Naive thymus-derived CD8-positive, alpha-beta T cell (primary cell): ENCODE results near the gene DNAJB8. TPM values are rescaled to one million over a fixed set of nuclear protein-coding genes. Genes with fewer than 3 reads are reported as not detected.

Source experiments
- ATAC-seq, 2 donors: fragments of 150-1000 bp; cut with Tn5 transposase in 1 of 2; sonication (Bioruptor Pico), chemical (Tn5 transposase) in 1 of 2; 1 replicate in 1 of 2; 2 replicates in 1 of 2; pipeline ENCODE4 v1.10.0; 2021; ENCODE audit warnings: mild to moderate bottlenecking in 2 of 2, moderate library complexity in 2 of 2
- POLR2A ChIA-PET: fragments of 350-600 bp; sonication (Branson Sonifier 250); formaldehyde crosslinking; loops from one replicate; lab custom pipeline; 2021; ENCODE audit warnings: antibody characterized with exemption; lab: Charles Lee
- DNase-seq, 10 donors: peaks; one replicate each; pipeline versions ENCODE4 v3.0.0 to v3.0.0-alpha.2; 2020 to 2022
- H3K27ac Mint-ChIP-seq, 10 donors: one replicate each; pipeline ENCODE4 v1.8.0; 2020 to 2022; ENCODE audit warnings: mild to moderate bottlenecking in 10 of 10, mixed read lengths in 10 of 10, moderate library complexity in 4 of 10, inconsistent platforms in 1 of 10
- H3K27me3 Mint-ChIP-seq, 5 donors: one replicate each; pipeline ENCODE4 v1.8.0; 2021 to 2022; ENCODE audit warnings: mixed read lengths in 5 of 5
- H3K36me3 Mint-ChIP-seq, 3 donors: one replicate each; pipeline ENCODE4 v1.8.0; 2020 to 2022; ENCODE audit warnings: mixed read lengths in 3 of 3, mild to moderate bottlenecking in 2 of 3, inconsistent platforms in 1 of 3
- H3K4me1 Mint-ChIP-seq, 4 donors: one replicate each; pipeline ENCODE4 v1.8.0; 2021 to 2022; ENCODE audit warnings: mixed read lengths in 4 of 4
- H3K4me3 Mint-ChIP-seq, 10 donors: one replicate each; pipeline ENCODE4 v1.8.0; 2020 to 2022; ENCODE audit warnings: mild to moderate bottlenecking in 10 of 10, mixed read lengths in 10 of 10, moderate library complexity in 6 of 10, inconsistent platforms in 1 of 10
- H3K9me3 Mint-ChIP-seq, 9 donors: one replicate each; pipeline ENCODE4 v1.8.0; 2020 to 2022; ENCODE audit warnings: mixed read lengths in 9 of 9, mild to moderate bottlenecking in 3 of 9, inconsistent platforms in 1 of 9, moderate library complexity in 1 of 9
- polyA plus RNA-seq, 3 donors: library from polyadenylated mRNA; unstranded; fragments of 300-500 nt; fragmentation: Illumina TruSeq; gene quantifications; one replicate each; pipeline ENCODE4 v1.2.3, GENCODE V29; 2021
- total RNA-seq, 8 experiments: library from RNA in 2 of 8; stranded (reverse) in 2 of 8; gene quantifications; one replicate each; pipeline ENCODE4 v1.2.3 and lab custom pipeline; 2021 to 2026

DNAJB8 gene
- total and polyA plus RNA-seq, 5 experiments from 2014 or later, result not detected

GRCh38 chr3:128443771-128444170, 22.9 kb downstream of the DNAJB8 start:
- H3K27me3 Mint-ChIP-seq, result peaks cover 4 to 16% (median 12%) of the 10 kb centered on the region in 5 donors
- DNase-seq (no peak), ATAC-seq (no peak)
- peaks cover 14 to 21% (median 19%) of the 10 kb centered on the region in 4 donors for H3K4me1 Mint-ChIP-seq
- H3K4me3 Mint-ChIP-seq, result no peak overlapping the region
- POLR2A ChIA-PET, result no interaction called here
- H3K27ac Mint-ChIP-seq, result peak overlapping the region in 1 of 10 donors; percentile 61
- peaks cover 5 to 38% (median 17%) of the 10 kb centered on the region in 9 donors for H3K9me3 Mint-ChIP-seq
- H3K36me3 Mint-ChIP-seq, result peaks cover 0 to 11% (median 10%) of the 10 kb centered on the region in 3 donors

GRCh38 chr3:128442949-128443348, 23.7 kb downstream of the DNAJB8 start:
- Mint-ChIP-seq H3K4me1 (peaks cover 7 to 16% (median 12%) of the 10 kb centered on the region in 4 donors), H3K27me3 (peaks cover 4 to 20% (median 12%) of the 10 kb centered on the region in 5 donors), H3K9me3 (peaks cover 0 to 29% (median 11%) of the 10 kb centered on the region in 9 donors), H3K4me3 (no peak overlapping the region), H3K36me3 (peaks cover 0 to 6% (median 4%) of the 10 kb centered on the region in 3 donors), H3K27ac (peak overlapping the region in 1 of 10 donors; percentile 3)
- ATAC-seq (no peak), DNase-seq (no peak)
- POLR2A ChIA-PET, result no interaction called here

DNA sequence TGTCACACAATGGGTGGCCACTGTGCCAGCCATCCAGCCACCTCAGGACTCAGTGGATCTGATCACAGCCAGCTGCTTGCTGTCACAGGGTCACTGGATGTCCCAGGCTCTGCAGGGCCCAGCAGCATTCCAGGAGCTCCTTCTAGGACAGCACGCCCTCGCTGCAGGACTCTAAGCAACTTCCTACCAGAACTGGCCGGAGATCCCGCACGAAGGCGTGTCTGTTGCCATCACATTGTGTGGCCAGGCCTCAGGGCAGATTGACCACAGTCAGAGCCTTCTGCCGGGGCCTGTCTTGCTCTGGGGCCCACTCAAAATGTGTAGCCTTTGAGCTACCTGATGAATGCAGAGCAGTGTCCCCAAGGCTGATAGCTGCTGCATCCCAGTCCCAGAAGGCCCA, 24.6 kb downstream of the DNAJB8 start:
- Mint-ChIP-seq H3K27me3 (peaks cover 5 to 23% (median 12%) of the 10 kb centered on the region in 5 donors), H3K4me1 (peaks cover 2 to 13% (median 3%) of the 10 kb centered on the region in 4 donors), H3K9me3 (peaks cover 0 to 24% (median 9%) of the 10 kb centered on the region in 9 donors), H3K36me3 (peaks cover 0 to 3% (median 0%) of the 10 kb centered on the region in 3 donors), H3K27ac (no peak overlapping the region), H3K4me3 (no peak overlapping the region)
- ATAC-seq (no peak), DNase-seq (no peak)
- POLR2A ChIA-PET, result no interaction called here

DNA sequence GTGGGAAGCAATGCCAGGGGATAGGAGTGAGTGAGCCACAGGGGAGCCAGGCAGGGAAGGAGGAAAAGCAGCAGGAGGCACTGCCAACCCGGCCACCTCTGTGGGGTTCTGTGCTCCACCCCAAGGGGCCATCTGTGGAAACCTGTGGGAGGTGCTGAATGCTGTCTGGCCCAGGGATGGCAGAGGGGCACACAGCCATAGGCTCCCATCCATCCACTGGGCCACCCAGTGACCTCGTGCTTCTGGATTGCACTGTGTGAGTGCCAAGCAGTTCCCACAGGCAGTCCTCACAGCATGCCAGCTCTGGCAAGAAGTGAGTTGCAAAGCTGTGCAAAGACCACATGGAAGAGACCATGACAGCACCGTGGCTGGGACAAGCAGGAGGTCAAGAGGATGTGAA, 27.5 kb downstream of the DNAJB8 start:
- Mint-ChIP-seq H3K4me3 (no peak overlapping the region), H3K4me1 (peaks cover 0 to 3% (median 0%) of the 10 kb centered on the region in 4 donors), H3K27ac (no peak overlapping the region), H3K36me3 (peaks cover 0 to 2% (median 0%) of the 10 kb centered on the region in 3 donors), H3K9me3 (peaks cover 0 to 3% (median 0%) of the 10 kb centered on the region in 9 donors), H3K27me3 (peaks cover 17 to 40% (median 19%) of the 10 kb centered on the region in 5 donors)
- no peak for DNase-seq
- ATAC-seq, result no peak
- POLR2A ChIA-PET, result no interaction called here

DNA sequence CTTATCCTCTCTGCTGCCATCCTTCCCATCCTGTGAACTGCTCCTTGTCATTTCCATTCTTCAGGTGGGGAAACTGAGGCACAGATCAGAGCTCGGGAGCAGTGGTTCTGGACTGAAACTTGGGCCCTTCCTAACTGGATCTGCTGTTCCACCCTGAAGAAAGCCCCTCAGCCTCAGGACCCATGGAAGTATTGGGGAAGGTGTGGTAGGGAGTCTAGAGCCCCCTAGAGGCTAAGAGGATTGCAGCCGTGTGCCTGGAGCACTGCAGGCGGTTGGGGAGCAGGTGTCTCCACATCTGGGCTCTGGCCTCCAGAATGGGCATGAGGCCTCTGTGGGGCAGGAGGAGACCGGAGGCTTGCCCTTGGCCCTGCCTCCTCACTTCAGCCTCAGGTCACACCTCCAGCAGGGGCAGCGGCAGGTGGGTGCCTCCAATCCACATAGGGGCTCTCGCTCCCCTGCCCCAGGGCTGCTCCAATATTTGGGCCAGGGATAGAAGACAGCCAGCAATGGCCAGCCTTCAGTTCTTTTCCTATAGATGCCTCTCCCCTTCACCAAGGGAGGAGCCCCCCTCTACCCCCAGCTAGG, 28.1 kb downstream of the DNAJB8 start:
- POLR2A ChIA-PET, result no interaction called here
- ATAC-seq (no peak), DNase-seq (no peak)
- H3K4me1 Mint-ChIP-seq, result peaks cover 0 to under 1% (median 0%) of the 10 kb centered on the region in 4 donors
- peaks cover 17 to 40% (median 23%) of the 10 kb centered on the region in 5 donors for H3K27me3 Mint-ChIP-seq
- no peaks in the 10 kb centered on the region for H3K9me3 Mint-ChIP-seq
- peak overlapping the region in 1 of 10 donors; percentile 18 for H3K27ac Mint-ChIP-seq
- no peak overlapping the region for H3K4me3 Mint-ChIP-seq
- H3K36me3 Mint-ChIP-seq, result peaks cover 0 to 2% (median 0%) of the 10 kb centered on the region in 3 donors

- Mint-ChIP-seq H3K36me3 (peaks cover 0 to 5% (median 0%) of the 10 kb centered on the region in 3 donors), H3K4me1 (peaks cover 6 to 15% (median 10%) of the 10 kb centered on the region in 4 donors), H3K27ac (no peak overlapping the region), H3K9me3 (peaks cover 0 to 2% (median 0%) of the 10 kb centered on the region in 9 donors), H3K4me3 (no peak overlapping the region), H3K27me3 (peaks cover 30 to 47% (median 35%) of the 10 kb centered on the region in 5 donors)
- POLR2A ChIA-PET, result no interaction called here
- ATAC-seq (no peak), DNase-seq (no peak)
These were observed 30.5 kb downstream of the DNAJB8 start for GRCh38 chr3:128436214-128436613.

DNA sequence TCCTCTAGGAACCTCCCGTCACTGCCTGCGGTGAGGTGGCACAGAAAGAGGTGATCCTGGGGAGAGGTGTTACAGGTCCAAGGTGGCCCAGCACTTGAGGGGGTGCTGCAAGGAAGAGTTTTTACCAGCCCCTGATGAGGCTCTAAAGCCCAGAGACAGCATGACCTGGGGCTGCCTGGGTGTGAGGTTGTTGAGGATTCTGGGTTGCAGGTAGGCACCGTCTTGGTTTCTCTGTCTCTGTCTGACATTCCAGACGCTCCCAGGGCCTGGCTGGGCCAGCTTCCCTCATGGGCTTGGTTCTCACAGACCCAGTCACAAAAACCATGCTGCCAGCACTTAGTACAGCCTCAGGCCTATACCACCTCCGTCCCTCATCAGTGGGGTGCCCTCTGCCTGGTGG, 31.1 kb downstream of the DNAJB8 start:
- H3K36me3 Mint-ChIP-seq, result peaks cover 0 to 5% (median 0%) of the 10 kb centered on the region in 3 donors

GRCh38 chr3:128435058-128435457, 31.6 kb downstream of the DNAJB8 start:
- no peak for ATAC-seq
- Mint-ChIP-seq H3K36me3 (peaks cover 0 to 5% (median 0%) of the 10 kb centered on the region in 3 donors), H3K4me3 (no peak overlapping the region), H3K27me3 (peaks cover 36 to 57% (median 41%) of the 10 kb centered on the region in 5 donors), H3K27ac (no peak overlapping the region), H3K4me1 (peaks cover 6 to 15% (median 10%) of the 10 kb centered on the region in 4 donors), H3K9me3 (peaks cover 0 to 2% (median 0%) of the 10 kb centered on the region in 9 donors)
- POLR2A ChIA-PET, result no interaction called here
- no peak for DNase-seq

More for the DNA sequence above, 31.1 kb downstream of the DNAJB8 start:
- H3K4me3 Mint-ChIP-seq, result no peak overlapping the region
- peaks cover 6 to 15% (median 10%) of the 10 kb centered on the region in 4 donors for H3K4me1 Mint-ChIP-seq
- ATAC-seq (no peak), DNase-seq (no peak)
- no peak overlapping the region for H3K27ac Mint-ChIP-seq
- POLR2A ChIA-PET, result no interaction called here
- H3K27me3 Mint-ChIP-seq, result peaks cover 34 to 54% (median 40%) of the 10 kb centered on the region in 5 donors
- H3K9me3 Mint-ChIP-seq, result peaks cover 0 to 2% (median 0%) of the 10 kb centered on the region in 9 donors

GRCh38 chr3:128434524-128434923, 32.2 kb downstream of the DNAJB8 start:
- Mint-ChIP-seq H3K4me1 (peaks cover 6 to 15% (median 10%) of the 10 kb centered on the region in 4 donors), H3K27me3 (peaks cover 32 to 63% (median 42%) of the 10 kb centered on the region in 5 donors), H3K36me3 (peaks cover 0 to 5% (median 0%) of the 10 kb centered on the region in 3 donors), H3K4me3 (no peak overlapping the region), H3K9me3 (peaks cover 0 to 2% (median 0%) of the 10 kb centered on the region in 9 donors), H3K27ac (no peak overlapping the region)
- POLR2A ChIA-PET, result no interaction called here
- ATAC-seq (no peak), DNase-seq (no peak)

DNA sequence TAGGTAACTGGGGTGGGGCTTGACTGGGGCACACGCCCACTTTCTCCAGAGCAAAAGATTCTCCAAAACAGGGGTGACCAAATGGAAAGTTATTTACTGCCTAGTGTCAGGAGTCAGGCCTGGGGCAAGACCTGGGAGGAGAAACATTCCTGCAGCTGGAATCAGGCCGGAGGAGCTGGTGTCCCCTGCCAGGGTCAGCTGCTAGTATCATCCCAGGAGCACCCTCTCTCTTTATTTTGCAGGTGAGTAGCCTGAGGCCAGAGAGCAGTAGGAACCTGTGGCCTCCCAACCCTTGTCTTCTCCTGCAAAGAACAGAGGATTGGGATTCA, 32.9 kb downstream of the DNAJB8 start:
- DNase-seq (no peak), ATAC-seq (no peak)
- POLR2A ChIA-PET, result no interaction called here
- Mint-ChIP-seq H3K27me3 (peaks cover 31 to 61% (median 44%) of the 10 kb centered on the region in 5 donors), H3K4me1 (peaks cover 6 to 15% (median 10%) of the 10 kb centered on the region in 4 donors), H3K36me3 (peaks cover 0 to 5% (median 0%) of the 10 kb centered on the region in 3 donors), H3K27ac (no peak overlapping the region), H3K9me3 (peaks cover 0 to 2% (median 0%) of the 10 kb centered on the region in 9 donors), H3K4me3 (peak overlapping the region in 1 of 10 donors; percentile 54)

DNA sequence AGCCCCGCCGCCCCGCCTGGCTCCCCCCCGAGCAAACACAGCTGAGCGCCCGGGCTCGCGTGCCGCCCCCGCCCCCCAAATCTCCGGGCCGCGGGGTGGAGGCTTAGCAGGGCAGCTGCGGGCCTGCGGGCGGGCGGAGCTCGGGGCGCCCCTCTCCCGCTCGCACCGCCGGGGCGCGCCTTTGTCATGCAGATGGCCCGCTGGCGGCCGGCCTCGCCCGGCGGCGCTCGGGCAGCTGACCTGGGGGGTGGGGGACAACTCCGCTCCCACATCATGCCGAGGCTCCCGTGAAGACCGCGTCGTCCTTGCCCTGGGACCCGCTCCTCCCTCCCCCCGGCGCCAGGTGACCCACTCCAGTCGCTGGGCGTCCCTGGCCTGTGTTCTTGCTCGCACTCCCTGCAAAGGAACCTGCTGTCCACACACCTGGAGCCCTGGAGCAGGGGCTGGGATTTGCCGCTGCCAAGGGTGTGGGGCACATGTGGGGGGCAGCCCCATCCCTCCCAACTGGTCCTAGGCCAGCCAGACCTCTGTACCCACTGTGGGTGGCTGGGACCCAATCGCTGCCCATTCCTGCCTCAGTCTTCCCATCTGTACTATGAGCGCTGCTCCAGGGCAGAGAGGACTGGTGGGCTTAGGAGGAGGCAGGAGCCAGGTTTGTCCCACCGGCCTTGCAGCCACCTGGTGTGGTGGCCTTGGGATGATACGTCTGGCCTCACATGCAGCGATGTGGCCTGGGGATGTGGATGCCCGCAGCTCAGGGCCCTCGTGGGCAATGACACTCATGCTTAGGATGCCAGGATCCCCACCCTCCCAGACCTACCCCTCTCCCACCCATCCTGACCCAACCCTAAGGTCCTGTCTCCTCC, 33.5 kb downstream of the DNAJB8 start:
- no peak overlapping the region for H3K27ac Mint-ChIP-seq
- H3K9me3 Mint-ChIP-seq, result peaks cover 0 to 2% (median 0%) of the 10 kb centered on the region in 9 donors
- H3K27me3 Mint-ChIP-seq, result peaks cover 32 to 62% (median 48%) of the 10 kb centered on the region in 5 donors
- POLR2A ChIA-PET, result interaction anchor here (0.6 kb wide), 1 partner anchor 75 kb away, joined by 3 read pairs; no protein-coding TSS in a partner anchor
- peak overlapping the region in 3 of 10 donors; percentile 33 to 54 (median 38) for H3K4me3 Mint-ChIP-seq
- H3K36me3 Mint-ChIP-seq, result peaks cover 0 to 5% (median 0%) of the 10 kb centered on the region in 3 donors
- DNase-seq (no peak), ATAC-seq (no peak)
- H3K4me1 Mint-ChIP-seq, result peaks cover 6 to 15% (median 10%) of the 10 kb centered on the region in 4 donors

DNA sequence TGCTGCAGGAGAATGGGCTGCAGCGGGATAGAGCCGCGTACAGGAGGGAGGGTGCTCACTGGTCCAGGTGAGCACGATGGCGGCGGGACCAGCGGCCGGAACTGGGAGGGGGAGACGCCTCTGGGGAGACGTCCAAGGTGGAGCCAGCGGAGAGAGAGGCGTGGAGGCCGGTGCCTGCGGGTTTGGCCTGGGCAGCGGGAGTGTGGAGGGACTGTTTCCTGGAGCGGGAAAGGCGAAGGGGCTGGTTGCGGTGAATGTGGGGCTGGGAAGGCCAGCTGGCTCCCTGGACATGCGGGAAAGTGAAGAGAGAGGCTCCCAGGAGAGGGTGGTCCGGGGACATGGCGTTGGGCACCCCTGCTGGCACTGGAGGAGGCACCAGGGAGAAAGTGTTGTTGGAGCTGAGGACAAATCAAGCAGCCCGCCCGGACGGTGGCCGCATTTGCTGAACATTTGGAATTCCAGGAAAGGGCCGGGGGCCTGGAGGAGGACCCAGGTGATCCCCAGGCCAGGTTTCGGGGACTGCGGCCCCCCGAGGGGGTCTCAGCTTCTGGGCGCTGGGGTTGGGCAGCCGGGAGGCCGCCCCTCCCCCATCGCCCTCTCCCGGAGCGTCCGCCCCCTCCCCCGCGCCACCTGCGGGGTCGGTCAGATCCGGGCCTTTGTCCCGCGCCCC, 34.3 kb downstream of the DNAJB8 start:
- ATAC-seq (no peak), DNase-seq (no peak)
- Mint-ChIP-seq H3K27me3 (peaks cover 34 to 70% (median 51%) of the 10 kb centered on the region in 5 donors), H3K4me1 (peaks cover 6 to 15% (median 10%) of the 10 kb centered on the region in 4 donors), H3K4me3 (peak overlapping the region; percentile 15 to 81 (median 51)), H3K27ac (peak overlapping the region in 1 of 10 donors; percentile 72), H3K36me3 (peaks cover 0 to 5% (median 0%) of the 10 kb centered on the region in 3 donors), H3K9me3 (peaks cover 0 to 2% (median 0%) of the 10 kb centered on the region in 9 donors)
- POLR2A ChIA-PET, result interaction anchor here (0.6 kb wide), 1 partner anchor 76 kb away, joined by 3 read pairs; no protein-coding TSS in a partner anchor
